Stimulated activated CD4-positive, alpha-beta T cell treated with anti-CD3 and anti-CD28 coated beads, Interleukin-4, amount 100 ng/mL, for 1 hour (primary cell): ENCODE measurements around the gene OAF.
"Not testable (repeated sequence)": the region's sequence is repeated elsewhere in the genome, so short reads cannot be mapped to it uniquely, and the experiment has no call there.

ENCODE experiments used
- DNase-seq: peaks from one replicate; pipeline ENCODE4 v3.0.0-alpha.2; 2020

Gene OAF

GRCh38 chr11:120273956-120274355 lies 63.1 kb downstream of the OAF start:
- DNase-seq, result not testable (repeated sequence)

GRCh38 chr11:120279502-120279901 lies 68.7 kb downstream of the OAF start:
- DNase-seq, result no peak
